GM18858 (cell line): Measurements from ENCODE around the gene STAT6.
A peak's percentile ranks its signal among the peaks of the same experiment; 100 is the strongest.
"Not testable (repeated sequence)": the region's sequence is repeated elsewhere in the genome, so short reads cannot be mapped to it uniquely, and the experiment has no call there.

Experiments
- ATAC-seq: cut with Tn5 transposase; IDR thresholded peaks from one replicate; pipeline ENCODE4 v1.9.1; 2021; ENCODE audit not compliant: unreplicated experiment

Gene STAT6

DNA sequence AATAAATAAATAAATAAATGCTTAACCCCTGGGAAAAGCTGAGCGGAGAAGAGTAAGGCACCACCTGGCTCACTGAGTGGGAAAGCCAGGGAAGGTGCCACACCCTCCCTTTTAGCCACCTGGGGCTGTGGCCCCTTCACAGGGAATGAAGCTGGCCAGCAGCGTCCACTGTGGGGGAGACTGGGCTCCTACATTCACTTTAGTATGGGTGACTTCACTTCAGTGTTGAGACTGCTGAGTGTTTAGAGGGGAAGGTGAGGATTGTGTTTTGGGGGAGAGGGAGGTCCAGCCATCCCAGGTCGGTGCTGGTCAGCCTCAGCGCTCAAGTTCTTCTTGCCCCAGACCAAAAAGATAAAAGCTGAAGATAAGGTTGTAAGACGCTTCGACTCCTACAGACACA lies 20.7 kb downstream of the STAT6 start:
- ATAC-seq = no peak

GRCh38 chr12:57089271-57090245 lies 21.6 kb downstream of the STAT6 start:
- ATAC-seq = no peak

DNA sequence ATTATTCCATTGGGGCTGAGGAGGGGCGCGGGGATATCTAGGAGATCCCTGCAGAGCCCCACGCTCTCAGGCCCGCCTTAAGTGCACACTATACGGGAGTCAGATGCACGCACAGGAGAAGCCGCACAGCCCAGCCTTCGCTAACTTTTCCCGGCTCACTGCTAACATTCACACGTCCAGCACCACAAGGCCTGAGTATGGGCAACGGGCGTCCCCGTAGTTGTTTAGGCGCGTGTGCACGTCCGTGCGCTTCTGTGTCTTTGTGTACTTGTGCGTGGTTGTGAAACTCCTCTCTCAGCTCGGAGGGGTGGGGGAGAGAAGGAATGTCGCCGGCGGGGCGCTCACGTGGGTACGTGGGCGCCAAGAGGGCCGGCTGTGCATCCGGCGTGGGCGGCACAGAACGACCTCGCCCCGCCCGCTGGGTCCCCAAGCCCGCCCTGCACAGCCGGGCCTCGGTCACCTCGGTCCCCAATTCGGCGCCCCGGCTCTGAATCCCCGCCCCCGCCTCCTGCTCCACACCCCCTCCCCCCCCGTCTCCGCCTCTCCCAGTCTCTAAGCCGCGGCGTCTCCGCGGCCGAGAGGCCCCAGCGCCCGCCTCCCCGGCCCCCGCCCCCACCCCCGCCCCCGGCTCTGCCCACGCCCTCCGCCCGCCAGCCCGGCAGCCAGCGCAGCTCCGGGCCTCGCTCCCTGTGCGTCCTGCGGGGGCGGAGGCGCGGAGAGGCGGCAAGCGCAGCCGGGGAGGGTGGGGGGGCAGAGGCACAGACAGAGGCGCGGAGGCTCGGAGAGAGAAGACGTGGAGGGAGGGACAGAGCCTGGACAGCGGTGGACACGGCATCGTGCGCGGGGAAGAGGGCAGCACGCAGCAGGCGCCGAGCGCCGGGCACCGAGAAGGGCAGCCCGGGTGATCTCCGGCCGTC lies 22.6 kb downstream of the STAT6 start, which contains the start of gene NAB2:
Gene NAB2, plus strand, starts transcription at position 761 of the 917 bp plus-strand sequence. CDS start 158 bp downstream, outside the sequence.
- ATAC-seq = peak; percentile 36

- ATAC-seq = peak; percentile 23
Measured at GRCh38 chr12:57087691-57088353, 23.3 kb downstream of the STAT6 start.

DNA sequence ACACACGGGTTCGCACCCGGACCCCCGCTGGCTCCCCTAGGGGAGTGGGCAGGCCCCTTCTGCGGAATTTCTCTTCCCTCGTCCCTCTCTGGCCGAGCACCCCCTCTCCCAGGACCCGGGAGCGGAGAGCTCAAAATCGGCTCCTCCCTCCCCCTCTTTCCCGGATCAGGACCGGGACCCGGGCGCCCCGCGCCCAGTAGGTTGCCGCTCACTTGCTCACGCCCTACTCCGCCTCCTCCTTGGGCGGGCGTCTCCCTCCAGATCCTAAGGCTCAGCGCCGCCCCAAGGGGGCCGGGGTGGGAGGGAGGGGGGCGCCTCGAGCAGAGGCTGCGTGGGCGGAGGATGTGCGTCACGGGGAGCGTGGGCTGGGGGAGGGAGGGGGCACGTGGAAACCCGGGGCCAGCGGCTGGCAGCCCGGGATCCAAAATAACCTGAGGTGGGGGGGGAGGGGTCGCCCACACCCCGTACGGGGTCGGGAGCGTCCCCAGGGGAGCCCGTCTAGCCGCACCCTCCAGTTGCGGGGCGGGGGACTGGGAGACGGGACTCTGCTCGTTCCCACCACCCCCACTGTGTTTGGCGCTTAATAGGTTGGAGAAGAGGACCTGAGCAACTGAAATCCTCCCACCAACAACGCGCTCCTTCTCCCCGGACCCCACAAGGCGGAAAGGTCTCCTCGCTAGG lies 24.0 kb downstream of the STAT6 start:
- no peak for ATAC-seq

DNA sequence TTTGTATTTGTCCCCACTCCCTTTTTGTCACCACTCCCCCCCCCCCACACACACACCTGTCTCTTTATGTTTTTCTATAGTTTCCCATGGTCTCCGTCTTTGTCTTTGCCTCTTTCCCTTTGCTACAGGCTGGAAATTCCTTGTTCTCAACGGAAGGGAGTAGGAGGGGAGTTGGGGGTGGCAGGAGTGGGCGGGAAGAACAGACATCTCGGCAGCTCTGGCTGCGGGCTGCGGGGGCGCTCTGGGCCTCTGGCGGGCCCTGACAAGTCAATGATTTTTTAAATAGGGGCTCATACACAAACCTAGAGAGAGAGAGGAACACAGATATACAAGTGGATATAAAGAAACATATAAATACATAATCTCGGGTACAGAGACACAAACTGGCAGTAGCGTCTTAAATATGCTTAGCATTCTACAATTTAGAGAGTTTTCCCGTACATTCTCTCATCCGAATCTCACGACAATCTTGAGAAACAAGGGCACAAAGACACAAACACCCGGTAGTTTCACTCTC lies 24.6 kb downstream of the STAT6 start:
- no peak for ATAC-seq

DNA sequence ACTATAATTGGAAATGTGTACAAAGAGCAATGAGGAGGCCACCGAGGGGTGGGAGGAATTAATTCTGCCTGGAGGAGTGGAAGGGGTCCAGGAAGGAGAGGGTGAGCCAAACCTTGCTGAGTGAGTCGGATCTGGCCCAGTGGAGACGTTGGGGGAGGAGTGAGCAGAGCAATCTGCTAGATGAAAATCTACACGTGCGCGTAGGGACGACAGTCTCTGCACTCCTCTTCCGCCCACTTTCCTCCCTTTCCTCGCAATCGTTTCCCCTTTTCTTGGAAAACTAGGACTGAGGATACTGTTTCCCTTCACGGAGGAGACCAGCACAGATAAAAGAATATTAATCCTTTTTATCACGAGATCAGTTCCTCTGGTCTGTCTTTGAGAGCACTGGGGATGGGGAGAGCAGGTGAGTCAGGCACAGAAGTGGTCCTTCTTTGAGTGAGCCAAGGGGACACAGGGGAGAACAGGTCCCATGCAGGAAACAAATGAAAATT lies 25.1 kb downstream of the STAT6 start:
- ATAC-seq = no peak

- ATAC-seq = no peak
Measured at GRCh38 chr12:57080855-57081254, 30.3 kb downstream of the STAT6 start.

GRCh38 chr12:57079821-57080220 lies 31.3 kb downstream of the STAT6 start:
- no peak for ATAC-seq

GRCh38 chr12:57078519-57079404 lies 32.4 kb downstream of the STAT6 start, which contains the start of gene NEMP1:
Gene NEMP1, minus strand, starts transcription at chr12:57078791. Its CDS starts 46 bp downstream, at chr12:57078745.
- peak; percentile 90 for ATAC-seq

DNA sequence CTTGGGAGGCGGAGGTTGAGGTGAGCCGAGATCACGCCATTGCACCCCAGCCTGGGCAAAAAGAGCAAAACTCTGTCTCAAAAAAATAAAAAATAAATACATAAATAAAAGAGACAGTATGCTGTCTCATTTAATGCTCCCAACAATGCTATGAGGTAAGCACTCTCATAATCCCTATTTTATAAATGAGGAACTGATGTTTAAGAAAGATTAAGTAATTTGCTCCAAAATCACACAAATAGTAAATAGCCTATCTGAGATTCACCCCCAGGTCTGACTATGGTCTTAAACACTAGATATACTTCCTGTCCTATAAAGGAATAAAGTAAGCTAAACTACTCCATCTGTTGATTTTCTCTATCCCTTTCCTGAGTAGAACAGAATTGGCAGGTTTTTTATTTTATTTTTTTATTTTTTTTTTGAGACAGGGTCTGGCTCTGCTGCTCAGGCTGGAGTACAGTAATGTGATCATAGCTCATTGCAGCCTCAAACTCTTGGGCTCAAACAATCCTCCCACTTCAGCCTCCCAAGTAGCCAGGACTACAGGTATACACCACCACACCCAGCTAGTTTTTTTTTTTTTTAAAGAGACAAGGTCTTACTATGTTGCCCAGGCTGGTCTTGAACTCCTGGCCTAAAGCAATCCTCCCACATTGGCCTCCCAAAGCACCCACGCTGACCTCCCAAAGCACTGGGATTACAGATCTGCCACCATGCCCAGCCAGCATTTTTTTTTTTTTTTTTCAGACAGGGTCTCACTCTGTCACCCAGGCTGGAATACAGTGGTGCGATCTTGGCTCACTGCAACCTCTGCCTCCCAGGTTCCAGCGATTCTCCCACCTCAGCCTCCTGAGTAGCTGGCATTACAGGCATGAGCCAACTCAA lies 37.4 kb downstream of the STAT6 start:
- not testable (repeated sequence) for ATAC-seq

DNA sequence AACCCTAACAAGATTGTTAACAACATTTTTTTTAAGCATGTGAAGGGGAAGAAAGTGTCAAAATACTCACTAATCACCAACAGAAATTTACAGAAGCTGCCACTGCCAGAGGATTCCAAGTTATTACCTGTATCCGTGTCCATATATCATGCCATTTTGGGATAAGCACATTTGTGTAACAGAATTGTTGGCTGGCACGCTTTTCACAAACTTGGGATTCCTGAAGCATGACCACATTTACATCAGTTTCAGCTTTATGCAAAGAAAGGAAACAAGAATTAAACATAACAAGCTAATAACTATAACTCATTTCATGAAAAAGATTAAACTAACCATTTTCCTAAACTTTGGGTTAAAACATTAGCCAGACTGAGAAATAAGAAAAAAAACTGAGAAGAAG lies 38.5 kb downstream of the STAT6 start:
- no peak for ATAC-seq

DNA sequence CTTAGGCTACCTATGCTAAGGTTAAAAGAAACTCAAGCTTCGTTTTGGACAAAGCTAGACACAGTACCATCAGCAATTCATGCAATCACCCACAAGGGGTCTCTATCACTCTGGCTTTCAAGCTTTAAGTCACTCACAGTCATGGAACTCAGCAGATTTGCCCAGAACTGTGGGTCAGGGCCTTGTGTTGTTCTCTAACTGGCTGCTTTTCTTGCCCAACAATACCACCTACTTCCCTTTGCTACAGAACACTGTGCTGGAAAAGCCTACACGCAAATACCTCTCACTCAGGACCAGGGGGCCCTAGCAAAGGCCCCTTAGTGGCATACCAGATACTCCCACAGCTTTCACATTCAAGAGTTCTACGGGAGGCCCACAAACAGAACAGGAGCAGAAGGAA lies 41.6 kb downstream of the STAT6 start:
- ATAC-seq = peak; percentile 80

GRCh38 chr12:57066245-57066644 lies 44.9 kb downstream of the STAT6 start:
- no peak for ATAC-seq

DNA sequence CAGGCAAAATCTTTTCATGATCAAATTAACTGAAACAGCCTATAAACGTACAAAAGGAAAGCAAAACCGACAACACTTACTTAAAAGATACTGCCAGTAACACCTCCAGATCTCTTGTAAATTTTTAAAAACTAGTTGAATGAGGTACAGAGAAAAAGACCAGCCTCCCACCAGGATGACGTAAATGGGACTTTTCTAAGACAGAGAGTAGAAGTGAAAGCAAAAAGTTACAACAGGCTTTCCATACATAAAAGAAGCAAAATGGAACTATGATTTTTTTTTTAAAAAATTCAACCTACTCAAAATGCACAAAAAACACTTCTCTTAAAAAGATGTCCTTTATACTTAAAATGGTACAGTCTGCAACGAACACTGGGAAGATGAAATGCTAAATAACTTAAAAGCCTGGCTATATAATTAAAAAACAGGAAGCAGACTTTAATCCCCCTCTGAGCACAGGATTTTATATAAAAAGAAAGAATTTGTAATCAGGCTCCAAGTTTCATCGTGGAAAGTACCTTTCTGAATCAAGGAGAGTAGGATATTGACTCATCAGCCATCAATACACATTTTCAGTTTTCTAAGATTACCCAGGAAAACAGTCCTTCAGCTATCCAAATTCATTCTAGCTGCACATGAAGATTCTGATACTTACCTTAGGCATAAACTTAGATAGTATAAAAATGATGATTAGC lies 47.0 kb downstream of the STAT6 start:
- ATAC-seq = peak; percentile 81

DNA sequence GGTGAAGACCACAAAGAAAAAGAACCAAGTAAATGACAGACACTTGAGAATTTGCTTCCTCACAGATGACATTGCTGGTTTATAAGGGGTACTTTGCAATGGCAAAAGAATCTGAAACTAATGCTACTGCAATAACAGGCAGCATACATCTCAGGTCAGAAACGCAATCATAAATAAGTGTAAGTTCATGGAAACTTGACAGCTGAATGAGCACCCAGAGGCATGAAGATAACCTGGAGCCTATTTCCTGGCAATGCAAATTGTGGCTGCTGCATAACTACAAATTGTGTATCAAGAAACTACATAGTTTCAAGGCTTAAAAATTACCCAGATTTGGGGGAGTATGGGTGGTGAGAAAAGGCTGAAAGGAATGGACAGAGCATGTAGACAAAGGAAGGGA lies 52.7 kb downstream of the STAT6 start:
- peak; percentile 38 for ATAC-seq

GRCh38 chr12:57057067-57057751 lies 54.0 kb downstream of the STAT6 start:
- ATAC-seq = no peak
